Mucosa of descending colon (tissue), 3 donors: ENCODE results near the gene CPS1. TPM values are rescaled to one million over a fixed set of nuclear protein-coding genes. Genes with fewer than 3 reads are reported as not detected.

Source experiments
- ATAC-seq: fragments of 200-7000 bp; cut with Tn5 transposase; one replicate; pipeline ENCODE4 v1.9.1; 2020; ENCODE audit warnings: mild to moderate bottlenecking, moderate library complexity
- DNase-seq, 3 donors: peaks; one replicate each; pipeline ENCODE4 v3.0.0-alpha.2; 2020
- H3K36me3 ChIP-seq: fragments of 200-600 bp; one replicate; pipeline ENCODE4 v1.8.0; 2021; ENCODE audit warnings: low read depth, mild to moderate bottlenecking
- H3K4me1 ChIP-seq: fragments of 200-600 bp; one replicate; pipeline ENCODE4 v1.8.0; 2021; ENCODE audit warnings: low read depth, mild to moderate bottlenecking
- H3K4me3 ChIP-seq: fragments of 200-600 bp; one replicate; pipeline ENCODE4 v1.8.0; 2021; ENCODE audit warnings: mild to moderate bottlenecking
- H3K9me3 ChIP-seq: fragments of 200-600 bp; one replicate; pipeline ENCODE4 v1.8.0; 2021; ENCODE audit warnings: mild to moderate bottlenecking
- CTCF ChIP-seq: fragments of 200-600 bp; IDR thresholded peaks from one replicate; pipeline ENCODE4 v1.8.0; 2022; ENCODE audit warnings: antibody characterized with exemption, mild to moderate bottlenecking
- intact Hi-C, 2 donors: fragments of 100-400 bp; cut with DNase I in 1 of 2; cut with micrococcal nuclease in 1 of 2; formaldehyde crosslinking; loops; one replicate each; pipeline versions ENCODE4 v1.11.0 to v1.11.1; 2022; cut with DNase I, micrococcal nuclease
- total RNA-seq, 3 donors: library from RNA; stranded (reverse); fragmentation: NEBNext Ultra II Directional in 2 of 3; extraction: Animal tissue kit (Norgen Biotek cat#: 25700) in 2 of 3; gene quantifications; one replicate each; pipeline versions ENCODE4 v1.2.1 to v1.2.4, GENCODE V29; 2021 to 2023
- donor health status: DM: no; HTN: no; CAD: no; lungs with moderate emphysema.
- donor health status: DM: no; HTN: no; CAD: no.
- donor health status: DM: no; HTN: yes; CAD: no.

Gene CPS1
- total RNA-seq, 3 donors from 2014 or later, result 0.29 to 1.5 (median 0.99) TPM

GRCh38 chr2:210620456-210620855, 64.1 kb downstream of the CPS1 start:
- Histone ChIP-seq H3K4me1 (no peaks in the 10 kb centered on the region), H3K9me3 (no peaks in the 10 kb centered on the region), H3K4me3 (no peak overlapping the region), H3K36me3 (no peaks in the 10 kb centered on the region)
- ATAC-seq (no peak), DNase-seq (no peak)
- intact Hi-C loops, result no loop called here
- no peak for TF ChIP-seq CTCF

- Histone ChIP-seq H3K4me3 (no peak overlapping the region), H3K36me3 (no peaks in the 10 kb centered on the region), H3K9me3 (no peaks in the 10 kb centered on the region), H3K4me1 (no peaks in the 10 kb centered on the region)
- no peak for TF ChIP-seq CTCF
- DNase-seq (no peak), ATAC-seq (no peak)
- intact Hi-C loops, result no loop called here
These were observed 67.1 kb downstream of the CPS1 start for GRCh38 chr2:210623506-210623905.

GRCh38 chr2:210626849-210627248, 70.5 kb downstream of the CPS1 start:
- H3K36me3 ChIP-seq, result no peaks in the 10 kb centered on the region
- no peak for DNase-seq
- no peaks in the 10 kb centered on the region for H3K4me1 ChIP-seq
- intact Hi-C loops, result no loop called here
- H3K9me3 ChIP-seq, result no peaks in the 10 kb centered on the region
- TF ChIP-seq CTCF, result no peak
- no peak overlapping the region for H3K4me3 ChIP-seq
- ATAC-seq, result no peak

- no peaks in the 10 kb centered on the region for H3K36me3 ChIP-seq
- no peaks in the 10 kb centered on the region for H3K4me1 ChIP-seq
- intact Hi-C loops, result no loop called here
- ATAC-seq (no peak), DNase-seq (no peak)
- TF ChIP-seq CTCF, result no peak
- no peak overlapping the region for H3K4me3 ChIP-seq
- H3K9me3 ChIP-seq, result no peaks in the 10 kb centered on the region
These were observed 74.6 kb downstream of the CPS1 start for GRCh38 chr2:210630873-210631560.

- no peak overlapping the region for H3K4me3 ChIP-seq
- no peaks in the 10 kb centered on the region for H3K4me1 ChIP-seq
- no peaks in the 10 kb centered on the region for H3K36me3 ChIP-seq
- no peaks in the 10 kb centered on the region for H3K9me3 ChIP-seq
- DNase-seq (no peak), ATAC-seq (no peak)
- intact Hi-C loops, result no loop called here
- no peak for TF ChIP-seq CTCF
These were observed 77.3 kb downstream of the CPS1 start for GRCh38 chr2:210633699-210634098.

- intact Hi-C loops, result no loop called here
- DNase-seq (no peak), ATAC-seq (no peak)
- H3K9me3 ChIP-seq, result no peaks in the 10 kb centered on the region
- H3K4me3 ChIP-seq, result no peak overlapping the region
- H3K4me1 ChIP-seq, result no peaks in the 10 kb centered on the region
- no peak for TF ChIP-seq CTCF
- H3K36me3 ChIP-seq, result no peaks in the 10 kb centered on the region
These were observed 78.9 kb downstream of the CPS1 start for GRCh38 chr2:210635257-210635656.
